ENCODE data around the gene PPP6R3.

PPP6R3 gene

GRCh38 chr11:68655406-68655805 is 194.9 kb downstream of the PPP6R3 start:
- Histone ChIP-seq H3K79me2 (no peaks in the 10 kb centered on the region), H3K27me3 (ENCODE audit: control insufficient read depth, insufficient read depth, low read length) (no peaks in the 10 kb centered on the region)

DNA sequence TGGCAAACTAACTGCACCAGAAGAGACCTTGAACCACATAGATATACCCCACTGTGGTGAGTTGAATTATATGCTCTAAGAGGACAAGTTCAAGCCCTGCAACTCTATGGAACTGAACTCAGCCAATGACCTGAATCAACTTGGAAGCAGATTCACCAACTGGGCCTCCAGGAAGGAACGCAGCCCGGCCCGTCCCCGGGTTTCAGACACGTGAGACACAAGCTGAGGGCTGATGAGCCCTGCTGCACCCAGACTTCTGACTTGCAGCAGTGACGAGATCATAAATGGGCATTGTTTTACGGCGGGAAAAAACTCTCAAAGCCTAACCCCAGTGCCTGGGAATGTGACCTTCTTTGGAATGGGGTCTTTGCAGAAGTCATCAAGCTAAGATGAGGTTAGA is 195.3 kb downstream of the PPP6R3 start:
- TF ChIP-seq, protein P1, sequence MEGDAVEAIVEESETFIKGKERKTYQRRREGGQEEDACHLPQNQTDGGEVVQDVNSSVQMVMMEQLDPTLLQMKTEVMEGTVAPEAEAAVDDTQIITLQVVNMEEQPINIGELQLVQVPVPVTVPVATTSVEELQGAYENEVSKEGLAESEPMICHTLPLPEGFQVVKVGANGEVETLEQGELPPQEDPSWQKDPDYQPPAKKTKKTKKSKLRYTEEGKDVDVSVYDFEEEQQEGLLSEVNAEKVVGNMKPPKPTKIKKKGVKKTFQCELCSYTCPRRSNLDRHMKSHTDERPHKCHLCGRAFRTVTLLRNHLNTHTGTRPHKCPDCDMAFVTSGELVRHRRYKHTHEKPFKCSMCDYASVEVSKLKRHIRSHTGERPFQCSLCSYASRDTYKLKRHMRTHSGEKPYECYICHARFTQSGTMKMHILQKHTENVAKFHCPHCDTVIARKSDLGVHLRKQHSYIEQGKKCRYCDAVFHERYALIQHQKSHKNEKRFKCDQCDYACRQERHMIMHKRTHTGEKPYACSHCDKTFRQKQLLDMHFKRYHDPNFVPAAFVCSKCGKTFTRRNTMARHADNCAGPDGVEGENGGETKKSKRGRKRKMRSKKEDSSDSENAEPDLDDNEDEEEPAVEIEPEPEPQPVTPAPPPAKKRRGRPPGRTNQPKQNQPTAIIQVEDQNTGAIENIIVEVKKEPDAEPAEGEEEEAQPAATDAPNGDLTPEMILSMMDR (IDR thresholded peaks at IDR 0.05), result no peak
- Histone ChIP-seq H3K4me1 (no peaks in the 10 kb centered on the region), H3K27me3 (ENCODE audit: control insufficient read depth, insufficient read depth, low read length) (no peaks in the 10 kb centered on the region), H3K79me2 (no peaks in the 10 kb centered on the region), H3K27ac (no peak overlapping the region), H3K4me2 (ENCODE audit: low read length) (no peak overlapping the region), H2AFZ (no peak overlapping the region), H3K9ac (no peak overlapping the region), H3K36me3 (ENCODE audit: control insufficient read depth, insufficient read depth, low read length) (no peaks in the 10 kb centered on the region), H3K9me3 (ENCODE audit: control insufficient read depth, low read length) (no peaks in the 10 kb centered on the region), H3K4me3 (ENCODE audit: low read depth, low read length) (no peak overlapping the region)

More at GRCh38 chr11:68655406-68655805, 194.9 kb downstream of the PPP6R3 start:
- H3K27ac ChIP-seq, result no peak overlapping the region
- no peaks in the 10 kb centered on the region for H3K9me3 ChIP-seq (ENCODE audit: control insufficient read depth, low read length)
- H3K4me1 ChIP-seq, result no peaks in the 10 kb centered on the region
- H3K9ac ChIP-seq, result no peak overlapping the region
- no peak overlapping the region for H3K4me2 ChIP-seq (ENCODE audit: low read length)
- TF ChIP-seq, protein P1 (IDR thresholded peaks at IDR 0.05), result no peak
- no peak overlapping the region for H2AFZ ChIP-seq
- H3K36me3 ChIP-seq (ENCODE audit: control insufficient read depth, insufficient read depth, low read length), result no peaks in the 10 kb centered on the region
- H3K4me3 ChIP-seq (ENCODE audit: low read depth, low read length), result no peak overlapping the region

GRCh38 chr11:68657021-68657780 is 196.6 kb downstream of the PPP6R3 start:
- TF ChIP-seq, protein P1 (IDR thresholded peaks at IDR 0.05), result no peak

GRCh38 chr11:68658097-68658496 is 197.5 kb downstream of the PPP6R3 start:
- no peaks in the 10 kb centered on the region for H3K79me2 ChIP-seq
- H3K36me3 ChIP-seq (ENCODE audit: control insufficient read depth, insufficient read depth, low read length), result no peaks in the 10 kb centered on the region
- H3K27me3 ChIP-seq (ENCODE audit: control insufficient read depth, insufficient read depth, low read length), result no peaks in the 10 kb centered on the region
- no peaks in the 10 kb centered on the region for H3K4me1 ChIP-seq
- no peak overlapping the region for H3K4me3 ChIP-seq (ENCODE audit: low read depth, low read length)
- H3K9me3 ChIP-seq (ENCODE audit: control insufficient read depth, low read length), result no peaks in the 10 kb centered on the region
- TF ChIP-seq, protein P1 (IDR thresholded peaks at IDR 0.05), result no peak
- H3K9ac ChIP-seq, result no peak overlapping the region
- no peak overlapping the region for H3K27ac ChIP-seq
- no peak overlapping the region for H2AFZ ChIP-seq
- no peak overlapping the region for H3K4me2 ChIP-seq (ENCODE audit: low read length)

More at GRCh38 chr11:68657021-68657780, 196.6 kb downstream of the PPP6R3 start:
- H2AFZ ChIP-seq, result no peak overlapping the region
- no peak overlapping the region for H3K4me2 ChIP-seq (ENCODE audit: low read length)
- H3K9ac ChIP-seq, result no peak overlapping the region
- no peaks in the 10 kb centered on the region for H3K79me2 ChIP-seq
- H3K9me3 ChIP-seq (ENCODE audit: control insufficient read depth, low read length), result no peaks in the 10 kb centered on the region
- no peak overlapping the region for H3K4me3 ChIP-seq (ENCODE audit: low read depth, low read length)
- H3K27me3 ChIP-seq (ENCODE audit: control insufficient read depth, insufficient read depth, low read length), result no peaks in the 10 kb centered on the region
- H3K4me1 ChIP-seq, result no peaks in the 10 kb centered on the region
- H3K36me3 ChIP-seq (ENCODE audit: control insufficient read depth, insufficient read depth, low read length), result no peaks in the 10 kb centered on the region
- no peak overlapping the region for H3K27ac ChIP-seq

GRCh38 chr11:68658661-68659060 is 198.1 kb downstream of the PPP6R3 start:
- H3K4me1 ChIP-seq, result no peaks in the 10 kb centered on the region
- no peaks in the 10 kb centered on the region for H3K27me3 ChIP-seq (ENCODE audit: control insufficient read depth, insufficient read depth, low read length)

More at GRCh38 chr11:68658661-68659060, 198.1 kb downstream of the PPP6R3 start:
- Histone ChIP-seq H3K36me3 (ENCODE audit: control insufficient read depth, insufficient read depth, low read length) (no peaks in the 10 kb centered on the region), H3K9me3 (ENCODE audit: control insufficient read depth, low read length) (no peaks in the 10 kb centered on the region), H3K27ac (no peak overlapping the region), H3K9ac (no peak overlapping the region), H3K79me2 (no peaks in the 10 kb centered on the region), H3K4me2 (ENCODE audit: low read length) (no peak overlapping the region), H3K4me3 (ENCODE audit: low read depth, low read length) (no peak overlapping the region), H2AFZ (no peak overlapping the region)
- TF ChIP-seq, protein P1 (IDR thresholded peaks at IDR 0.05), result no peak
